Progenitor cell of endocrine pancreas (in vitro differentiated cells): Measurements from ENCODE around the gene PCBP3. TPM values are rescaled to one million over a fixed set of nuclear protein-coding genes. Genes with fewer than 3 reads are reported as not detected.
"Not testable (repeated sequence)": the region's sequence is repeated elsewhere in the genome, so short reads cannot be mapped to it uniquely, and the experiment has no call there.

ENCODE experiments used
- DNase-seq: peaks from one replicate; pipeline ENCODE4 v3.0.0; 2021; ENCODE audit warnings: low spot score; ENCODE audit not compliant: unreplicated experiment
- H3K27ac Mint-ChIP-seq: 2 replicates; pipeline ENCODE4 v1.8.0; 2021; ENCODE audit warnings: mild to moderate bottlenecking, moderate library complexity, mixed read lengths
- H3K27me3 Mint-ChIP-seq: 2 replicates; pipeline ENCODE4 v1.8.0; 2021; ENCODE audit warnings: mixed read lengths
- H3K36me3 Mint-ChIP-seq: 2 replicates; pipeline ENCODE4 v1.8.0; 2022; ENCODE audit warnings: mixed read lengths; ENCODE audit not compliant: insufficient read depth
- H3K4me1 Mint-ChIP-seq: 2 replicates; pipeline ENCODE4 v1.8.0; 2021; ENCODE audit warnings: low read depth, mixed read lengths
- H3K4me3 Mint-ChIP-seq: 2 replicates; pipeline ENCODE4 v1.8.0; 2021; ENCODE audit warnings: low read depth, mild to moderate bottlenecking, moderate library complexity, mixed read lengths
- H3K9me3 Mint-ChIP-seq: 2 replicates; pipeline ENCODE4 v1.8.0; 2021; ENCODE audit warnings: low read depth, mixed read lengths
- total RNA-seq: library from RNA; stranded (reverse); gene quantifications from 2 replicates; pipeline ENCODE4 v1.2.1, GENCODE V29; 2021
- TF ChIP-seq, protein P1 (sequence below): fragments of 200-600 bp; sonication (generic); IDR thresholded peaks from one replicate; pipeline ENCODE4 v1.5.0; 2021; ENCODE audit warnings: antibody characterized with exemption, mild to moderate bottlenecking; ENCODE audit not compliant: unreplicated experiment

PCBP3 gene
- total RNA-seq, 1 donor from 2014 or later: 3.7 TPM

DNA sequence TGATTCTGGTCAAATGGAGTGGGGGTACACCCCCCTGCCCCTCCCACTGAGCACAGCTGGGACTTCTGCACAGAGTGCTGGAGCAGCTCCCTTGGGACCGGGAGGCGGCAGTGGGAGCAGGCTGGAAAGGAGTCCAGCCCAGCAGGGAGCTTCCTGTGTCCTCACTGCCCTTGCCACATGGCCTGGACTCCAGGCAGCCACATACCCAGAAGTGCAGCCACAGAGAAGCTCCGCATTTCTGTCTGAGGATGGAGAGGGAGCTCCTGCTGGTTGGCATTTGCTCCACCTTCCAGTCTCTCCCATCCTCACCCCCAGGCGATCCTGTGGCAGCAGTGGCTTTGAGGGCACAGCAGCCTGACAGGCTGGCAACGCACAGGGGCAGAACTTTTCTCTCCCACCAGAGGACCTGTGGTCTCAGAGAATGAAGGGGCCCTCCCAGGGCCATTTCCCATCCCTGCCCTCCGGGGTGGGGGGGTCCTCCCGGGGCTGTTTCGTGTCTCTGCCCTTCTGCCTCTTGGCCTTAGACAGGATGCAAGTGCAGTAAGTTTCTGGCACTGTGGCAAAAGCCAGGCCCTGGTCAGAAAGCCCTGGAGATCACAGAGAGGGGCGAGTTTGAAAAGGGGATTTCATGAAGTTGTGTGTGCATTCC, 234.4 kb downstream of the PCBP3 start:
- TF ChIP-seq, protein P1, sequence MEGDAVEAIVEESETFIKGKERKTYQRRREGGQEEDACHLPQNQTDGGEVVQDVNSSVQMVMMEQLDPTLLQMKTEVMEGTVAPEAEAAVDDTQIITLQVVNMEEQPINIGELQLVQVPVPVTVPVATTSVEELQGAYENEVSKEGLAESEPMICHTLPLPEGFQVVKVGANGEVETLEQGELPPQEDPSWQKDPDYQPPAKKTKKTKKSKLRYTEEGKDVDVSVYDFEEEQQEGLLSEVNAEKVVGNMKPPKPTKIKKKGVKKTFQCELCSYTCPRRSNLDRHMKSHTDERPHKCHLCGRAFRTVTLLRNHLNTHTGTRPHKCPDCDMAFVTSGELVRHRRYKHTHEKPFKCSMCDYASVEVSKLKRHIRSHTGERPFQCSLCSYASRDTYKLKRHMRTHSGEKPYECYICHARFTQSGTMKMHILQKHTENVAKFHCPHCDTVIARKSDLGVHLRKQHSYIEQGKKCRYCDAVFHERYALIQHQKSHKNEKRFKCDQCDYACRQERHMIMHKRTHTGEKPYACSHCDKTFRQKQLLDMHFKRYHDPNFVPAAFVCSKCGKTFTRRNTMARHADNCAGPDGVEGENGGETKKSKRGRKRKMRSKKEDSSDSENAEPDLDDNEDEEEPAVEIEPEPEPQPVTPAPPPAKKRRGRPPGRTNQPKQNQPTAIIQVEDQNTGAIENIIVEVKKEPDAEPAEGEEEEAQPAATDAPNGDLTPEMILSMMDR: no peak
- no peak for DNase-seq
- no peaks in the 10 kb centered on the region for H3K36me3 Mint-ChIP-seq
- H3K4me3 Mint-ChIP-seq: no peak overlapping the region
- no peak overlapping the region for H3K27ac Mint-ChIP-seq
- H3K27me3 Mint-ChIP-seq: peaks cover 22% of the 10 kb centered on the region
- H3K4me1 Mint-ChIP-seq: no peaks in the 10 kb centered on the region
- no peaks in the 10 kb centered on the region for H3K9me3 Mint-ChIP-seq

DNA sequence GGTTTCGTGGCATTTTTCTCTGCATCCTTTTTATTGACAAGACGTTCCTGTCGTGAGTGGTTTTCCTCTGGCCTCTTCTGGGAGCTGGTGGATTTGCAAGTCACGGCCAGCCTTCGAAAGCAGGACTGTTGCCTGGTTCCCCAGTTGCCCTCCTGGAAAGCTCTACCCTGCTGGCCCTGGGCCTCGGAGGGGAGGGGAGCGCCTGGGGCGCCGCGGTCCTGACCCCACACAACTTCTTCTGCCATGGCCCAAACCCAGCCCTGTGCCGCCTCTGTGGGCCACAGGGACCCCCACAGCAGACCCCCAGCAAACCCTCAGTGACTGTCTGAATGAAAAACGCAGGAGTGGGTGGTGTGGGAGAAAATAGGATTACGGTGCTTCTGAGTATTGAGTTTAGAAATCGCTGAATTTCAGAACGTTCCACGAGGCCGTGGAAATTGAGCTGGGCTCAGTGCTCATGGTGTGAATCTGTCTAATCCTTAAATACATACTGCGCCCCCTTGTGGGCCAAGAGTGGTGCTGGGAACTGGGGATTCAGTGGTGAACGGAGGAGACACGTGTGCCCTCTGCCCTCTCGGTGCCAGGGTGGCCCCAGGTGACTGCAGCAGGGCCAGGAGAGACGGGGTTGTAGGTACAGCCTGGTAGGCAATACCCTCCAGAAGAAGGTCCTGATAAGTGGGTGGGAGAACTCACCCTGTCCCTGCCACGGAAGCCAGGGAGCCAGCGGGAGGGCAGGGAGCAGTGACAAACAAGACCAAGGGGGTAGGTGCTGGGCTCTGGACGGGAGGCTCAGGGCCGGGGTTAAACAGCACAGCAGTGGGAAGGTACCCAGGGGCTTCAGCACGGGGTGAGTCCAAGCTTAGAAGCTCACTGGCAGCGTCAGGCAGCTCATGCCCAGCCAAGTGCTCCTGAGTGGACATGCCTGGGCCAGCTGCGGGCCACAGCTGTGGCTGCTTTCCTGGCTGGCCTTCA, 236.9 kb downstream of the PCBP3 start:
- DNase-seq: peak; percentile 53
- Mint-ChIP-seq H3K27me3 (peaks cover 21% of the 10 kb centered on the region), H3K4me3 (no peak overlapping the region), H3K4me1 (no peaks in the 10 kb centered on the region), H3K36me3 (no peaks in the 10 kb centered on the region), H3K27ac (no peak overlapping the region), H3K9me3 (no peaks in the 10 kb centered on the region)
- TF ChIP-seq, protein P1: peak; percentile 67

DNA sequence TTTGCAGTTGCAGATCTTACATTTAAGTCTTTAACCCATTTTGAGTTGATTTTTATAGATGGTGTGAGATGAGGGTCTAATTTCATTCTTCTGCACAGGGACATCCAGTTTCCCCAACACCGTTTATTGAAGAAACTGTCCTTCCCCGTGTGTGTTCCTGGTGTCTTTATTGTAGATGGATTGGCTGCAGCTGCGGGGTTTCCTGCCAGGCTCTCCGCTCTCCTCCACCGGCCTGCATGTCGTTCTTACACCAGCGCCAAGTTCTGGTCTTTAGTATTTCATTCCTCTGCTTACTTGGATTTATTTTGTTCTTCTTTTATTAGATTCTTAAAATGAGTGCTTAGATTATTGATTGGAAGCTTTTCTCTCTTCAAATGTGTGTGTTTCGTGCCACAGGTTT, 239.1 kb downstream of the PCBP3 start:
- H3K27ac Mint-ChIP-seq: no peak overlapping the region
- peaks cover 20% of the 10 kb centered on the region for H3K27me3 Mint-ChIP-seq
- DNase-seq: no peak
- TF ChIP-seq, protein P1: no peak
- H3K4me1 Mint-ChIP-seq: no peaks in the 10 kb centered on the region
- no peaks in the 10 kb centered on the region for H3K9me3 Mint-ChIP-seq
- no peaks in the 10 kb centered on the region for H3K36me3 Mint-ChIP-seq
- no peak overlapping the region for H3K4me3 Mint-ChIP-seq

DNA sequence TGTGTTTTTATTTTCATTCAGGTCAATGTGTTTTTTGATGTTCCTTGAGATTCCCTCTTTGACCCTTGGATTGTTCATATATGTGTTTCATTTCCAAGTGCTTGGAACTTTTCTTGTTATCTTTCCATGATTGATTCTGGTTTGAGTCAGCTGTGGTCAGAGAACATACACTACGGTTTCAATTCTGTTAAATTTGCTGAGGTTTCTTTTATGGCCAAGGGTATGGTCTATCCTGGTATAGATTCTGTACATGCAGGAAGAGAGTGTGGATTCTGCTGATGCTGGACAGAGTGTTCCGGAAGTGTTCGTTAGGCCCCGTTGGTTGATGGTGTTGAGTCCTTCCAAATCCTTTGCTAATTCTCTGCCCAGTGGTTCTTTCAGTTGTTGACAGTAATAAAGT, 239.6 kb downstream of the PCBP3 start:
- Mint-ChIP-seq H3K27ac (no peak overlapping the region), H3K27me3 (peaks cover 20% of the 10 kb centered on the region), H3K4me1 (no peaks in the 10 kb centered on the region), H3K36me3 (no peaks in the 10 kb centered on the region), H3K4me3 (no peak overlapping the region), H3K9me3 (no peaks in the 10 kb centered on the region)
- TF ChIP-seq, protein P1: no peak
- no peak for DNase-seq

DNA sequence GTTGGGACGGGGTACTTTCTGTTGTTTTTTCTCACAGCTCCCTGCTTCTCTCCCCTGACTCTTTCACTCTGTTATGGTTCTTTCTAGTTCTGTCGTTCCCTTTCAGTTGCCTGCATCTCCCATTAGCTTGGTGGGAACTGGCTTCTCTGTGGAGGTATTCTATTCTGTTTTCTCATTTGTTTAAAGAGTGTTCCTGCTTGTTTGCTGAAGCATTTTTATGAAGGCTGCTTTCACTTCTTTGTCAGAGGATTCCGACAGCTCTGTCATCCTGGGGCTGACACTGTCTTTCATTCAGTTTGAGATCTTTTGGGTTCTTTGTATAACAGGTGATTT, 242.0 kb downstream of the PCBP3 start:
- H3K27me3 Mint-ChIP-seq: peaks cover 17% of the 10 kb centered on the region
- H3K27ac Mint-ChIP-seq: no peak overlapping the region
- peaks cover under 1% of the 10 kb centered on the region for H3K9me3 Mint-ChIP-seq
- H3K4me3 Mint-ChIP-seq: no peak overlapping the region
- no peaks in the 10 kb centered on the region for H3K36me3 Mint-ChIP-seq
- DNase-seq: no peak
- TF ChIP-seq, protein P1: no peak
- H3K4me1 Mint-ChIP-seq: no peaks in the 10 kb centered on the region

DNA sequence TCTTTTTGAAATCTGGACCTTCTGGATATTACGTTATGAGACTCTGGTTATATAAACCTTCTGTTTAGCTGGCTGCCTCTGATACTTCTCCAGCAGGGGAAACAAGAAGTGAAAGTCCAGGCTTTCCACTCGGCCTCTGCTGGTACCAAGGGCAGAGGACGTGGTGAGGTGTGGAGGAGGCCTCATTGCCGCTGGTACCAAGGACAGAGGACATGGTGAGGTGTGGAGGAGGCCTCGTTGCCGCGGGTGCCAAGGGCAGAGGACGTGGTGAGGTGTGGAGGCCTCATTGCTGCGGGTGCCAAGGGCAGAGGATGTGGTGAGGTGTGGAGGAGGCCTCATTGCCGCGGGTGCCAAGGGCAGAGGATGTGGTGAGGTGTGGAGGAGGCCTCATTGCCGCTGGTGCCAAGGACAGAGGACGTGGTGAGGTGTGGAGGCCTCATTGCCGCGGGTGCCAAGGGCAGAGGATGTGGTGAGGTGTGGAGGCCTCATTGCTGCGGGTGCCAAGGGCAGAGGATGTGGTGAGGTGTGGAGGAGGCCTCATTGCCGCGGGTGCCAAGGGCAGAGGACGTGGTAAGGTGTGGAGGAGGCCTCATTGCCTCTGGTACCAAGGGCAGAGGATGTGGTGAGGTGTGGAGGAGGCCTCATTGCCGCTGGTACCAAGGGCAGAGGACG, 242.5 kb downstream of the PCBP3 start:
- not testable (repeated sequence) for H3K9me3 Mint-ChIP-seq, H3K36me3 Mint-ChIP-seq, DNase-seq, H3K4me1 Mint-ChIP-seq, H3K4me3 Mint-ChIP-seq, H3K27ac Mint-ChIP-seq
- H3K27me3 Mint-ChIP-seq: peaks cover 16% of the 10 kb centered on the region
